Stimulated activated memory B cell treated with anti-CD40 and anti-IgM and Interleukin-4, amounts not matched to agents 10 μg/mL and 1 μg/mL and 100 μg/mL, for 72 hours (primary cell): ENCODE data around the gene PIK3IP1.
A peak's percentile ranks its signal among the peaks of the same experiment; 100 is the strongest.
"Not testable (repeated sequence)": the region's sequence is repeated elsewhere in the genome, so short reads cannot be mapped to it uniquely, and the experiment has no call there.

Source experiments
- ATAC-seq: fragments of 150-1000 bp; cut with Tn5 transposase; 2 replicates; pipeline ENCODE4 v1.10.0; 2021
- H3K27ac Mint-ChIP-seq: one replicate; pipeline ENCODE4 v1.8.0; 2022; ENCODE audit warnings: mild to moderate bottlenecking, mixed read lengths
- H3K27me3 Mint-ChIP-seq: one replicate; pipeline ENCODE4 v1.8.0; 2022; ENCODE audit warnings: mixed read lengths
- H3K36me3 Mint-ChIP-seq: one replicate; pipeline ENCODE4 v1.8.0; 2022; ENCODE audit warnings: mixed read lengths
- H3K4me1 Mint-ChIP-seq: one replicate; pipeline ENCODE4 v1.8.0; 2022; ENCODE audit warnings: mixed read lengths
- H3K4me3 Mint-ChIP-seq: one replicate; pipeline ENCODE4 v1.8.0; 2022; ENCODE audit warnings: mild to moderate bottlenecking, moderate library complexity, mixed read lengths
- H3K9me3 Mint-ChIP-seq: one replicate; pipeline ENCODE4 v1.8.0; 2022; ENCODE audit warnings: mixed read lengths

The PIK3IP1 gene

DNA sequence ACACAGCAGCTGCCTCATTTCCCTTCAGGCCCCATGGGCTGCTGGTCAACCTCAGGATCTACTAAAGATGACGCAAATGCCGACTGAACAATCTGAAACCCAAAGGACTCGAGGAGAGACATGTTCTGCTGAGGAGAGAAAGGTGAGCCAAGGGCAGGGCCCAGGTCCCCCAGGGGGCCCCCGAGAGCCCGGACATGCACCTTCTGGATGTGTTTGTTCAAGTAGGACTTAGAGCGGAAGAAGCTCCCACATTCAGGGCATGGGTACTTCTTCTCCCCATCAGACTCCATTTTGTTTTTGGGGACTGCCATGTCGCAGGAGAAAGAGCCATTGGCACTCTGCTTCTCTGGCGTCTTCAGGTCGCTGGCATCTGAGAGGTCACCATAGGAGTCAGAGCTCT, 34.6 kb upstream of the PIK3IP1 start:
- no peak for ATAC-seq
- Mint-ChIP-seq H3K4me3 (no peak overlapping the region), H3K4me1 (no peaks in the 10 kb centered on the region), H3K27me3 (no peaks in the 10 kb centered on the region), H3K27ac (no peak overlapping the region), H3K36me3 (peaks cover 68% of the 10 kb centered on the region), H3K9me3 (no peaks in the 10 kb centered on the region)

DNA sequence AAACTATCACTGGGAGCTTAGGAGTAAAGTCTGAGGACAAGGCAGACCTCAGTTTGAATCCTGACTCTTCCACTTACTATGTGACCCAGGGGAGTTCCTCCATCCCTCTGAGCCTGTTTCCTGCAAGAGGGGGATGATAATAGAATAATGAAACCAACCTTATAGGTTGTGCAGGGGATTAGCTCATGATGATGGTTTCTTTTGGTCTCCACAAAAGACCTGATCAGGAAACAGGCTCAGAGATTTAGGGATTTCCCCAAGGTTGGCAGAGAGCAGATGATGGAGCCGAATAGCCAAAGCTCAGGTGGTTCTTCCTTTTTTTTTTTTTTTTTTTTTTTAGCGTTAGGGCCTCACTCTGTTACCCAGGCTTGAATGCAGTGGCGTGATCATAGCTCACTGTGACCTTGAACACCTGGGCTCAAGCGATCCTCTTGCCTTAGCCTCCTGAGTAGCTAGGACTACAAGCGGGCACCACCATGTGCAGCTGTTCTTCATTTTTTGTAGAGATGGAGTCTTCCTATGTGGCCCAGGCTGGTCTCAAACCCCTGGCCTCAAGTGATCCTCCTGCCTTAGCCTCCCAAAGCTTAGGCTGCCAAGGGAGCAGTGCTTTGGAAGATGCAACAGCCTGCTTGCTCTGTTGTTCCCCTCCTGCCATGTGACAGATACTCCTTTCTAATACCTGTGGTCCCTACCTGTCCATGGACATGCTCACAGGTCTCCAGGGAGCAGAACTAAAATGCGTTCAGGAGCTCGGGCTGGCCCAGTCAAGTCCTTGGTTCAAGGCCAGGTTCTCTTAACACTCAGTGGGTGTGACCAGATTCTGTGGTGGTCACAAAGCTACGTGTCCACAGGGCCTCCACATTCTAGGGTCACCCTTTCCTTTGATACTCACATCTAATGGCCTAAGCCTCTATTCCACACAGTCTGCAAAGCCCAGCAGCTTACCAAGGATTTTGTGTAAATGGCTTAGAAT, 31.6 kb upstream of the PIK3IP1 start:
- no peaks in the 10 kb centered on the region for H3K4me1 Mint-ChIP-seq

DNA sequence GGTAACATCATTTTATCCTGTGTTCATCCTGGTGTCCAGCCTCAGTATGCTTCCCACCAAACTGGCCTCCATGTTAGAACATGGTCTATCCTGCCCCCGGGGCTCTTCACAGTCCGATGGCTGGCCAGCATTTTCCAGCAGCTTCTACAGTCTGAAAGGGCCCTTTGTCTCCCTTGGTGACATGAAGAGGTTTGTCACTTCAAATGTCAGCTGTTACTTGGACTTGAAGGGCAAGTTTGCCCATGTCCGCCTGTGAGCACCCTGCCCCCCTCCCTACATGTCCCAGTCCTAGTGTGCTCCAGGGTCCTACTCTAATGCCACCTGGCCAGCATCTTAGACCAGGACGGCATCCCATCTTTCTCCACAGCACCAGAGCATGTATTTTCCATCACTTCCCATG, 29.1 kb upstream of the PIK3IP1 start:
- ATAC-seq = no peak
- no peak overlapping the region for H3K27ac Mint-ChIP-seq
- H3K36me3 Mint-ChIP-seq = peaks cover 28% of the 10 kb centered on the region
- no peaks in the 10 kb centered on the region for H3K27me3 Mint-ChIP-seq
- no peak overlapping the region for H3K4me3 Mint-ChIP-seq
- no peaks in the 10 kb centered on the region for H3K9me3 Mint-ChIP-seq
- H3K4me1 Mint-ChIP-seq = no peaks in the 10 kb centered on the region

More for the DNA sequence above, 31.6 kb upstream of the PIK3IP1 start:
- no peaks in the 10 kb centered on the region for H3K27me3 Mint-ChIP-seq
- H3K36me3 Mint-ChIP-seq = peaks cover 49% of the 10 kb centered on the region
- no peak for ATAC-seq
- H3K27ac Mint-ChIP-seq = no peak overlapping the region
- no peaks in the 10 kb centered on the region for H3K9me3 Mint-ChIP-seq
- no peak overlapping the region for H3K4me3 Mint-ChIP-seq

DNA sequence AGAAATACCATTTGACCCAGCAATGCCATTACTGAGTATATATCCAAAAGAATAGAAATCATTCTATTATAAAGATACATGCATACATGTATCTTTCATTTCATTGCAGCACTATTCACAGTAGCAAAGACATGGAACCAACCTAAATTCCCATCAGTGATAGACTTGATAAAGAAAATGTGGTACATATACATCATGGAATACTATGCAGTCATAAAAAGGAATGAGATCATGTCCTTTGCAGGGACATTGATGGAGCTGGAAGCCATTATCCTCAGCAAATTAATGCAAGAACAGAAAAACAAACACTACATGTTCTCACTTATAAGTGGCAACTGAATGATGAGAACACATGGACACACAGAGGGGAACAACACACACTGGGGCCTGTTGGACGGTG, 21.9 kb upstream of the PIK3IP1 start:
- not testable (repeated sequence) for H3K9me3 Mint-ChIP-seq, ATAC-seq, H3K27ac Mint-ChIP-seq, H3K4me1 Mint-ChIP-seq, H3K4me3 Mint-ChIP-seq, H3K27me3 Mint-ChIP-seq
- peaks cover 18% of the 10 kb centered on the region for H3K36me3 Mint-ChIP-seq

DNA sequence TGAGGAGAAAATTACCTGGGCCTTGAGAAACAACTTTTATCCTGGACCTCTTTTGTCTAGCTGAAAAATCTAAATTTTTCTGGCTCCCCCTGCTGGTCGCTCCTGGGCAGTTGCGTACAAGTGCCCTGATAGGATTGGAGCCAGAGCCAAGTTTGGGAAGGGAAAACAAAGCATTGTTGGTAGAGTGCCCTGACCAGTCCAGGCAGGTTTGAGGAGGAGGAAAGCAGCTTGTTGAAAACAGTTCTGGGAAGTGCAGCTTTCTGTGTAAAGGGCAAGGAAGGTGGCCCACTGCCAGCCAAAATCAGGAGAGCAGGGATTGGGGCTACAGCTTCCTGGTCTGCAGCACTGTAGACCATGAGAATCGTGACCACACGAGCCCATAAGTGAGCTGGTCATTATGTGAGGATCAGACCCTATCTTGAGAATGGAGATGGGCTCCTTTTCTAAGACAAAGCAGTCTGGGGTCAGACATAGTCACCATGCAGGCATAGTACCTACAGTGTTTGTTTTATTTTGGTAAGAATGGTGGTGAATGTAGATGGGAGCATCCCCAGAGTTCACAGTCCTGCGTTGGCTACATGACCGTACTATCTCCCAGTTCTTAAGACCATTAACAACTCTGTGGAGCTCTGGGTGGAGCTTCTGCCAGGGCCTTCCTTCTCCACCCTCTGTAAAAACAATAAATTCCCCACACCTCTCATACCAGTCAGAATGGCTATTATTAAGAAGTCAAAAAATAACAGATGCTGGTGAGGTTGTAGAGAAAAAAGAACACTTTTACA, 21.3 kb upstream of the PIK3IP1 start:
- peak; percentile 48 for ATAC-seq
- Mint-ChIP-seq H3K36me3 (peaks cover 18% of the 10 kb centered on the region), H3K9me3 (peaks cover 3% of the 10 kb centered on the region), H3K4me1 (peaks cover 9% of the 10 kb centered on the region), H3K27ac (no peak overlapping the region), H3K4me3 (no peak overlapping the region), H3K27me3 (no peaks in the 10 kb centered on the region)

DNA sequence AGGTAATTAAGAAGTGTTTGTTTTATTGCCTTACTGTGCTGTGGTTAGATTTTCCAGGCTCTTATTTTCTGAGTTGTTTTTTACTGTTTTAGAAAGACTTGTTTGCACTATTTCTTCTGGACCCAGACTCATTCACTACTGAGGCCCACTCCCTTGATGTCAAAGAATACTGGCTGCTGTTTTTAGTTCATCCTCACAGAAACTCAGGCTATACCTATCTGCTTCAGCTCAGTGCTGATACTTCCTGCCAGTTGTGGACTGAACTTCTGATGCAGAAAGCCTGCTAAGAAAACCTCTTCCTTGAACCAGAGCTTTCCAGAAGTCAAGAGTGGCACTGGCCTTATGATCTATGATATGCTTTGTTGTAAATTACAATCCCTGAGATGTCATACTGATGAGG, 15.9 kb upstream of the PIK3IP1 start:
- no peaks in the 10 kb centered on the region for H3K36me3 Mint-ChIP-seq
- H3K27ac Mint-ChIP-seq = peak overlapping the region; percentile 61
- no peak overlapping the region for H3K4me3 Mint-ChIP-seq
- no peaks in the 10 kb centered on the region for H3K9me3 Mint-ChIP-seq
- no peak for ATAC-seq
- H3K4me1 Mint-ChIP-seq = peaks cover 25% of the 10 kb centered on the region
- no peaks in the 10 kb centered on the region for H3K27me3 Mint-ChIP-seq

DNA sequence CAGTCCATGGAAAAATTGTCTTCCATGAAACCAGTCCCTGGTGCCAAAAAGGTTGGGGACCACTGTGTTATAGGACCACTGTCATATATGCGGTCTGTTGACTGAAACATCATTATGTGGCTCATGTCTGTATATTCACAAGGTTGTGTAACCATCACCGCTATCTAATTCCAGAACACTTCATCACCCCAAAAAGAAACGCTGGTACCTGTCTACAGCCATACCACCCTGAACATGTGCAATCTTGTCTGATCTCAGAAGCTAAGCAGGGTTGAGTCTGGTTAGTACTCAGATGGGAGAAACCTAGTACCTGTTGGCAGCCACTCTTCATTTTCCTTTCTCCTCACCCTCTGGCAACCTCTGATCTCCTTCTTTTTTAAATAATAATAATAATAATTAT, 12.9 kb upstream of the PIK3IP1 start:
- no peaks in the 10 kb centered on the region for H3K36me3 Mint-ChIP-seq
- no peak for ATAC-seq
- no peaks in the 10 kb centered on the region for H3K27me3 Mint-ChIP-seq
- H3K4me1 Mint-ChIP-seq = peaks cover 23% of the 10 kb centered on the region
- H3K4me3 Mint-ChIP-seq = no peak overlapping the region
- no peaks in the 10 kb centered on the region for H3K9me3 Mint-ChIP-seq
- H3K27ac Mint-ChIP-seq = no peak overlapping the region

DNA sequence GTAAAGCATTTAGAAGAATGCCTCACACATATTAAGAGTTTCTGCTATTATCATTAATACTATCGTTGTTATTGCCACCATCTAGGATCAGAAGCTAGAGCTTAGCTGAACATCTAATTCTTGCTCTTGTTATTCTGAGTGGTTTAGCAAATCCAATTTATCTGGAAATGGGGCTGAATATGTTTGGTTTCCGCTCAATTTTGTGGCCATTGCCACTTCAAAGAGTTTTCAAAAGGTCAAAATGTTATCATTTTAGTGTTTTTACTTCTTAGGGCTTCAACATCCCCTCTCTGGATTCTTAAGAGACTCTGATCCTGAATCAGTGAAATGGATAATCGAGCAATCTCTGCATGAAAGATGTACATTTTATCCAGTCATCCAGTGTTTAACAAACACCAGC, 10.2 kb upstream of the PIK3IP1 start:
- H3K36me3 Mint-ChIP-seq = no peaks in the 10 kb centered on the region
- H3K4me3 Mint-ChIP-seq = no peak overlapping the region
- peaks cover 11% of the 10 kb centered on the region for H3K4me1 Mint-ChIP-seq
- H3K9me3 Mint-ChIP-seq = no peaks in the 10 kb centered on the region
- H3K27ac Mint-ChIP-seq = no peak overlapping the region
- no peaks in the 10 kb centered on the region for H3K27me3 Mint-ChIP-seq
- ATAC-seq = no peak

DNA sequence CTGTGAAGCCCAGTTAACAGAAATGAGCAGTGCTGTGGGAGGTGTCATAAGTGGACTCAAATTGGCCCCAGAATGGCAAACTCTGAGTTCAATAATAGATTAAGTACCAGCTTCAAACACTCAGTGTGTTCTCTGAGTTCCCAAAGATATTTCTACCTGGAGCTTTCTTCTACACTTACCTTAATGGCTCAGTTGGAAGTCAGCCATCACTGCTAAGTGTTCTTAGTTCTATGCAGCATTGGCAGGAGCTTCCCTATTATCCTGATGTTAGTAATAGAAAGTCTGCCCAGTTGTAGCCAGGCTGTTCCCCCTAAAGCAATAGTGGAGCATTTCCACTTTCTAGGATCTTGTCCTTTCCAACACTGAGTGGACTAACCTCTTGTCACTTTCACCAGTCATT, 9.7 kb upstream of the PIK3IP1 start:
- no peak for ATAC-seq
- Mint-ChIP-seq H3K27me3 (no peaks in the 10 kb centered on the region), H3K36me3 (no peaks in the 10 kb centered on the region), H3K27ac (no peak overlapping the region), H3K4me1 (peaks cover 9% of the 10 kb centered on the region), H3K9me3 (no peaks in the 10 kb centered on the region), H3K4me3 (no peak overlapping the region)

DNA sequence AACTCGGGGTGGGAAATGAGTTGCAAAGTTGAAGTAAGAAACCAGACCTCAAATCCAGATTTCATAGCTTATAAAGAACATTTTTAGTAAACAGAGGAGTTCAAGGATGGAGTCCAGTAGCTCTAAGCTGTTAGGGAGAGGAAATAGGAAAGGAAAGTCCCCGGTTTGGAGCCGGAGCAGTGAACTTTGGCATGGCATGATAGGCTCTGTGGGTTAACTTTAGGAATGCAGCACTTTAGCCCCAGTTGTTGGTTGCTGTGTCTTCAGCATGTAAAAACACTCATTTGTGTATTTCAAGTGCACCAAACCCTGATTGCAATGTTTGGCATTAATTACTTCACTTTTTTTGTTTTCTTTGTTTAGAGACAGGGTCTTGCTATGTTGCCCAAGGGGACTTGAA, 8.6 kb upstream of the PIK3IP1 start:
- Mint-ChIP-seq H3K4me3 (no peak overlapping the region), H3K27ac (no peak overlapping the region), H3K27me3 (no peaks in the 10 kb centered on the region), H3K9me3 (no peaks in the 10 kb centered on the region), H3K36me3 (no peaks in the 10 kb centered on the region), H3K4me1 (peaks cover 10% of the 10 kb centered on the region)
- ATAC-seq = no peak

DNA sequence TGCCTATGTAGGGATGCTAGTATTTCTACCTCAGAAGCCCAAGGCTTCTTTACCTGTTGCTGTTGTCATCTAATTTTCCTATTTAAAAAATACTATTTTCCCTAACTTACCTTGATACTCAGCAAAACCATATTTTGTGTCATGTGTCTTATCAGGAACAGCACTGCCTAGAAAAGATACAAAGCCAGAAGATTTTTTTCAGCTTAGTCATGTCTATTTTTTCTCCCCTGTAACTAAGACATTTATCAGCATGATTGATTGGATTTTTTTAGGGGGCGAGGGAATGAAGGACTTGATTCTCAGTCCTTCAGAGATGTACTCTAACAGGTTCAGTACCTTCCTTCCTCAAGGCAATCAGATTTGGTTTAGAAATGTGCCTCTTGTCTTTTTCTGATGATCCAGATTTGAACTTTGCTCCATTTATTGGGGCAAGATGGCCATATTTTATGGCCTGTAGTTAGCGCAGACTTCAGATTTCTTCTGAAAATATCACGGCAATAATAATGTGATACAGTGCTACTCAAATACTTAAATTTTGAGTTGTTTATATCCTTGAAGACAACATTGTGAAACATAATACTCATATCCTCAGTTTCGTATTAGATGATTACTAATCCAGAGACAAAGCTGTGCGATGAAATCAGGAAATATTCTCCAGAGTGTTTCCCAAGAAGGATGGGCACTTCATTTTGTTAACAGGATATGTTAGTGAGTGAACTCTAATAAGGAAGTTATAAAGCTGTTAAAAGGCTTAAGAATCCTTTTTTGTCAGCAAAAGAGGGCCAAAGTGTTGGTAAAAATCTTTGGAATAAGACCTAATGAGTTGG, 3.8 kb upstream of the PIK3IP1 start:
- Mint-ChIP-seq H3K27ac (peak overlapping the region; percentile 11), H3K4me3 (no peak overlapping the region), H3K27me3 (no peaks in the 10 kb centered on the region), H3K9me3 (no peaks in the 10 kb centered on the region), H3K36me3 (no peaks in the 10 kb centered on the region), H3K4me1 (peaks cover 47% of the 10 kb centered on the region)
- no peak for ATAC-seq

DNA sequence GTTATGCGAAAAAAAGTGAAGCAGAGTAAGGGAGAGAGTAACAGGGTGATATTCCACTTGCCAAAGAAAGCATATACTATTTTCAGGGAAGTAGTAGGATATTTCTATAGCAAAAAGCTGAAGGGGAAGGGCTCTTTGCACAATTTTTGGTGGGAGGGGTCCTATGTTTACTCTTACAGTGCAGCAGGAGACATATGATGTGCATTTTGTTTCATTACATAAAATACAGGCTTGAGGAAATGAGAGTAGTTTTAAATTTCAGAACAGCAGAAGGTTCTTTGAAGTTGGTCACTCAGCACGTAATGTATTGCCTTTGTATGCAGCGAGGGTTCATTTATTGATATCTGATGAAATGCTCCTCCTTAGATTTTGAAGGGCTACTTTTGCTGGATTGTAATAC, 3.1 kb upstream of the PIK3IP1 start:
- Mint-ChIP-seq H3K27ac (no peak overlapping the region), H3K9me3 (no peaks in the 10 kb centered on the region), H3K27me3 (no peaks in the 10 kb centered on the region), H3K36me3 (no peaks in the 10 kb centered on the region), H3K4me1 (peaks cover 50% of the 10 kb centered on the region), H3K4me3 (no peak overlapping the region)
- no peak for ATAC-seq

DNA sequence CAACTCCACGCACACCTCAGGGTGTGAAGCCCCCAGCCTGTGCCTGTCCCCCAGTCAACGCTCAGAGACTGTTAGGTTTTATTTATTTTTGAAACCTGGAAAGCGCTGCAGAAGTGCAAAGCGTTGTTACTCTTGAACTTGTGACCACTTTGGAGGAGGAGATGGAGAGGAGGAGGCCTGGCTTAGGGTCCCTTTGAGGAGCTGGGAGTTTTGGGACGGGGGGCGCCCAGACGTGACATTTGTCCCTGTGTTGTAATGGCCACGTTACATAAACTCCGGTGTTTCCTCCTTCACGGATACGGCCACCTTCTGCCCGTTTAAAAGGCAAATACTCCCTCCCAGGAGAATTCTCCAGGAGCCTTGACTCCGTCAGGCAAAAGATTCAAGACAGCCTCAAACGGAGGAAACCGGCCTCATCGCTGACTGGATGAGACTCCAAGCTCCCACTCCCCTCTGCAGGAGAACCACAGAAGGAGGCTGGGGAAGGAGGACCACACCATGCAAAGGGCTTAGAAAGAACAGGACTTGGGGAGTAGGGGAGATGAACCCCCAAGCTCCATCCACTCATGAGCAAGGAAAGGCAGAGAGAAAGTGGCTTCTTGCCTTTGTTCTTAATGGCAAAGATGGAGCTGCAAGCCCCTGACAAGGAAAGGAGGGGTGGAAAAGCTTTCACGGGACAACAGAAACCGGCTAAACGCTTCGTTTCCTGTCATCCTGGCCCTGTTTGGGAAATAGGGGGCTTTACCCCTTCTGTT, 630 bp downstream of the PIK3IP1 start:
- Mint-ChIP-seq H3K4me1 (peaks cover 82% of the 10 kb centered on the region), H3K9me3 (no peaks in the 10 kb centered on the region)

More for the DNA sequence above, 630 bp downstream of the PIK3IP1 start:
- ATAC-seq = no peak
- Mint-ChIP-seq H3K27me3 (no peaks in the 10 kb centered on the region), H3K36me3 (peaks cover 18% of the 10 kb centered on the region), H3K4me3 (peak overlapping the region; percentile 99), H3K27ac (peak overlapping the region; percentile 100)
